ENCODE results near the gene STK16.
"Not testable (repeated sequence)": the region's sequence is repeated elsewhere in the genome, so short reads cannot be mapped to it uniquely, and the experiment has no call there.

Gene STK16

GRCh38 chr2:219272356-219272755 lies 27.1 kb downstream of the STK16 start:
- DNase-seq = no peak

DNA sequence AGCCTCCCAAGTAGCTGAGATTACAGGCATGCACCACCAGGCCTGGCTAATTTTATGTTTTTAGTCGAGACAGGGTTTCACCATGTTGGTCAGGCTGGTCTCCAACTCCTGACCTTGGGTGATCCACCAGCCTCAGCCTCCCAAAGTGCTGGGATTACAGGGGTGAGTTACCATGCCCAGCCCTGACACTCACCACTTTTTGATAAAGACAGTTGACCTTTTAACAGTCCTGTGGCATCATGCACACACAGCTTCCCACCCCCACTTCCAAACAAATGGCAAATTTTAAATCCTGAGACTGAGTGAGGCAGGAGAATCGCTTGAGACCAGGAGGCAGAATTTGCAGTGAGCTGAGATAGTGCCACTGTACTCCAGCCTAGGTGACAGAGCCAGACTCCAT lies 27.7 kb downstream of the STK16 start:
- DNase-seq = no peak

DNA sequence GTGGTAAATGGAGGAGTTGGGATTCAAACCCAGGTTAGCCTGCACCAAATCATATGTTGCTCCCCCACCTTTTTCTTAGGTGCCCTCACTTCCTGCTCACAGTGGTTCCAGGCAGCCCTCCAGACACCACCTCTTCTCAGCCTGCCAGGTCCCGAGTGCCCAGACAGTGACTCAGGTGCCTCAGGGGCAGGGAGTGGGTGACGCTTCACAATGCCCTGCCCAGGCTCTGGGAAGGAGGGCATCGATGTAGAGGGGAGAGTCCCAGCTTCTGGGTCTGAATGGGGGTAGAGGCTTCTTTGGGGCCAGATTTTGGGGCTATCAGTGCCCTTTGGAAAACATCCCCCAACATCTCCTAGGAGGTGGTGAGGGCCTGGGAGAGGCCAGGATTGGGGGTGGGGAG lies 28.7 kb downstream of the STK16 start:
- peak; percentile 44 for DNase-seq

DNA sequence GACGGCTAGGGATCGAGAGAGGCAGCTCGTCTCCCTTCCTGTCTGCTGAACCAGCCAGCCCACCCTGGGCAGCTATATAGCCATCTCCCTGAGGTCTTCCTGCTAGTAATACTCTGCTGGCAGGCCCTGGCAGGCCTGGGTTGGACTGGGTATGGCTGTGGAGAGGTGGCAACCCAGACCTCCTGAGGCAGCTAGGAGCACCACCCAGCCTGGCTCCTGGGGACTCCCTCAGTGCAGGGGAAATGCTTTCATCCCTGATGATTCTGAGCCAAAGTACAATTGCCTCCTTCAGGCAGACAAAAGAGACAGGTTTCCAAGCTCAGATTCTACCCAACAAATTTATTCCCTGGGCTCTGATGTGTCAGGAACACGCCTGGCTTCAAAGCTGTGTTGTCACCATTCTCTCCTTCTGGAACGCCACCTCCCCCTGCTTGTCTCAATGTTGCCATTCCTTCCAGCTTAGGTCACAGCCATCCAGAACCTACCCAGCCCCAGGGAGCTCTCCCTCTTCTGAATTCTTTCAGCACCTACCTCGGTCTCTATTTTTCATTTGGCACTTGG lies 29.2 kb downstream of the STK16 start:
- peak; percentile 44 for DNase-seq

- peak; percentile 43 for DNase-seq
These were observed 32.7 kb downstream of the STK16 start for GRCh38 chr2:219277703-219278654.

DNA sequence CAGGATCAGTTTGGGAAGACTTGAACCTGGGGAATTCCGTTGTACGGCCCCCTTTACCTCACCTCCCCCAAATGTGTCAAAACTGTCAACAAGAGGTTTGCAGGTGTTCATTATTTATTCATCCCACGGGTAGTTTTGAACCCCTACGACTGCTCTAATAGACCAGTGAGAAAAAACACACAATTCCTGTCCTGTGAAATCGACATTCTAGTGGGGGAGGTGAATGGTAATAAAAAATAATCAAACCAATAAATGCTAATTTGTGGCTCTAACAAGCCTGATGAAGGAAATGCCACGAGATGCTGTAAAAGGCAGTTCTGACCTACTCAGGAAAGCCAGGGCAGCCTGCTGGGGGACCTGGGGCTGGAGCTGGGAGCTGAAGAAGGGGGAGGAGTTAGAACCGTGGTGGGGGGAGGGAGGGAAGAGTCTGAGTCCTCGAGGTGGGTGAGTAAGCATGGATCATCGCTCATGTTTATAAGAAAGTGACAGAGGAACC lies 33.4 kb downstream of the STK16 start:
- DNase-seq = no peak

DNA sequence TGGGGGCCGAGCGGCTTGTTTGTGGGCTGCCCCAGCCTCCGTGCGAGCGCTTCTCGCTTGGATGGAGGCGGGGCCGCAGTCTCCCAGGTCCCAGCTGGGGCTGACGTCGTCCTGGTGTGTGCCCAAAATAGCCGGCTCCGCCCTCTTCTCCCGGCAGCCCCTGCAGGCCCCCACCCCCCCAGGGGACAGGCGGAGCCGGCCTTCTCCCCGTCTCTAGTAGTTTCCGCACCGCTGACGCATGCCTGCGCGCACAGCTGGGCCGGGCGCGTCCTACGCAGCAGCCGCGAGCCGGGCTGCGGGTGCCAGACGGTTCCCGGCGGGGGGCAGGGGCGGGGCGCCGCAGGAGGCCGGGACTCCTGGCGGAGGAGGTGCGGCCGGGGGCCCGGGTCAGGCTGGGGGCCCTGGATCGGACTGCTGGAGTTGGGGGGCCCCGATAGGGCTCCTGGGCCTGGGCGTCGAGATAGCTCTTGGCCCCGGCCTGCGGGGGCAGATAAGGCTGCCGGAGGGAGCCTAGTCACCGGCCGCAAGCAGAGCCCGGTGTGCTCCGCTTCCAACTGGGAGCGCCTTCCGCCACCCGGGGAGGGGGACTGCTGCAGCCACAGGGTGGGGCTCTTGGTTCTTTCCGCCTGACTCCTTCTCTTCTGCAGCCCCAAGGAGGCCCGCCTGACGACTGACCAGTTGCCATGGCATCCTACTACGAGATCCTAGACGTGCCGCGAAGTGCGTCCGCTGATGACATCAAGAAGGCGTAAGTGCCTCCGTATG lies 34.1 kb downstream of the STK16 start, which contains the start of gene DNAJB2:
DNAJB2 (plus strand) TSS at position 216 of the 765 bp plus-strand sequence; CDS start at position 684, 468 bp downstream.
- DNase-seq = peak; percentile 98

DNA sequence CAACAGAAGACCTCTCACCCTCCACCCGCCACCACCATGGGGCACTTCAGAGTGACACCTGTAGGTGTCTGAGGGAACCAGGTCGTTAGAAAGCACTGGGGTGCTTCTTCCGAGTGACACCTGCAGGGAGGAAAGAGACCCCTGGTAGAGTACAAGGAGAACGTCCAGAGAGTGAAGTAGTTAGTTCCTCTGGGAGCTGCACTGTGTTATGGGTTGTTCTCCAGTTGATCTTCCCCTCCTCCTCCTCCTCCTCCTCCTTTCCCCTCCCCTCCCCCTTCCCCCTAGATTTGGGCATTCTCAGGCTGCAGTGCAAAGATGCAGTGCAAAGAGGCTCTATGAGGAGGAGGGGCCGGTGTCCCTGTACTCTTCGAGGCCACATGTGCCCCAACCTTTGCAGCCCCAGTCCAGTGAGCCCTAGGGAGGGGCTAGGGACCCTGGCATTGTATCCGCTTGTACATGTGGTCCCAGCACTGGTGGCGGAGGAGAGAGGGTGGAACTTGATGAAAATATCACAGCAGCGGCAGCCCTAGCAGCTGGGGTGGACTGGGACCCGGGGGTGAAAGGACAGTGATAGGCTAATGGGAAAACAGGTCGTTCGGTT lies 34.7 kb downstream of the STK16 start:
- no peak for DNase-seq

DNA sequence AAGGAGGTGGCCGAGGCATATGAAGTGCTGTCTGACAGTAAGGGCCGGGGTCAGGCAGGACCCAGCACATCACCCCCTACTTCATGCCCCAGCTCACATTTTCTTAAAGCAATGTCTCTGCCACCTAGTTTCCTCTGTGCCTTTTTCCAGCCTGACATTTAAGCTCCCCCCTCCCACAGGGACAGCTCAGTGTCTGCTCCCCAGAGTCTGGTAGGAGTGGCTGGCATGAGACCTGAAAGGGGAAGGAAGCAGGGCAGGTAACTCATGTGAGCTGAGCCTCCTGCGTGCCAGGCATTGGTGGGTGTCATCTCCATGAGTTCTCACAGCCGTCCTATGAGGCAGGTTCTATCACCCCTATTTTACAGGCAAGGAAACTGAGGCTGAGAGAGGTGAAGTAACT lies 35.4 kb downstream of the STK16 start:
- no peak for DNase-seq

- no peak for DNase-seq
These were observed 36.3 kb downstream of the STK16 start for GRCh38 chr2:219281588-219281987.

DNA sequence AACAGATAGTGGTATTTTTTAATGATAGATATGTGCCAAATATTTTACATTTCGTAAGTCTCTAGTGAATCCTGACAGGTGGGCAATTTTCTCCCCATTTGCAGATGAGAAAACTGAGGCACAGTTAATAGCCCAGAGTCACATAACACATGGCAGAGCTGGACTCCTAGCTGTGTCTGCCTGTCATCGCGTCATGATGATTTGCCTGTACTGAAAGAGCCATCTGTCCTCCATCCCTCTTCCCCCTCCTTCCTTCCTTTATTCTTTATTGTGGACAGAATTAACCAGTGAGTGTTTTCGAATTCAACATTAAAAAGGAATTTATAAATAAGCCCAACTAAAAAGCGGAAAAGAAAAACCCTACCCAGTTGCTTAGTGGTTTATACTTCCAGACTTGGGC lies 37.1 kb downstream of the STK16 start:
- no peak for DNase-seq

- DNase-seq = no peak
These were observed 37.8 kb downstream of the STK16 start for GRCh38 chr2:219282943-219283581.

- no peak for DNase-seq
These were observed 39.5 kb downstream of the STK16 start for GRCh38 chr2:219284501-219285372.

- DNase-seq = no peak
These were observed 40.1 kb downstream of the STK16 start for GRCh38 chr2:219285373-219285735.

DNA sequence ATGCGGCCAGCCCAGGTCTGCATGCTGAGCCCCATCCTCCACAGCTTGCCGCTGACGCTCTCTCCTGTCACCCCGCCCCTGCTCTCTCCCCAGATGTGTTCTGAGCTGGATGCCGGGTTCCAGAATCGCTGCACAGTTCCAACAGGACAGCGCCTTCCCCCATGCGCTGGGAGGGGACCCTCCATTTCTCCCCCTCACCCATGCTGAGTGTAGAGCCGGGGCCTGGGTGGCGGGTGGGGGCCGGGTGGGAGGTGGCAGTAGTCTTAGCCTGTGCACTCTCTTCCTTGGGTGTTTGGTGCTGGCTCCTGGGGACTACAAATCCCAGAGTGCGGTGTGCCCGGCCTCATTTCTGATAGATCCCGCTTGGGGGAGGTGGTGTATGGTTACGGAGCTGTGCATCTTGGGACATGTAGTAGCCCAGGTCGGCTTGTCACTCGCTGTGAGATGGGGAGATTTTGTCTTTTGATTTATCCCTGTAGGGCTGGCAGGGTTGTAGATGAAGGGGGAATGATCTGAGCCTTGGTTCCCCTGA lies 40.7 kb downstream of the STK16 start:
- no peak for DNase-seq

GRCh38 chr2:219286436-219287115 lies 41.3 kb downstream of the STK16 start:
- no peak for DNase-seq

DNA sequence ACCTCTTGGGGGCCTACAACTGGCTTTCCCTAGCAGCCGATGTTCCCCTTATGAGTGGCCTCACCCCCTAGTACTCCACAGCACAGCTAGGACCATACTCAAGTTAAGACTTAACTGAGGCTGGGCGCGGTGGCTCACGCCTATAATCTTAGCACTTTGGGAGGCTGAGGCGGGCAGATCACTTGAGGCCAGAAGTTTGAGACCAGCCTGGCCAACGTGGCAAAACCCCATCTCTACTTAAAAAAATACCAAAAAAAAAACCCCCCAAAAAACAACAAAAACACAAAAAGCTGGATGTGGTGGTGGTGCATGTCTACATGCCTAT lies 41.8 kb downstream of the STK16 start:
- not testable (repeated sequence) for DNase-seq

DNA sequence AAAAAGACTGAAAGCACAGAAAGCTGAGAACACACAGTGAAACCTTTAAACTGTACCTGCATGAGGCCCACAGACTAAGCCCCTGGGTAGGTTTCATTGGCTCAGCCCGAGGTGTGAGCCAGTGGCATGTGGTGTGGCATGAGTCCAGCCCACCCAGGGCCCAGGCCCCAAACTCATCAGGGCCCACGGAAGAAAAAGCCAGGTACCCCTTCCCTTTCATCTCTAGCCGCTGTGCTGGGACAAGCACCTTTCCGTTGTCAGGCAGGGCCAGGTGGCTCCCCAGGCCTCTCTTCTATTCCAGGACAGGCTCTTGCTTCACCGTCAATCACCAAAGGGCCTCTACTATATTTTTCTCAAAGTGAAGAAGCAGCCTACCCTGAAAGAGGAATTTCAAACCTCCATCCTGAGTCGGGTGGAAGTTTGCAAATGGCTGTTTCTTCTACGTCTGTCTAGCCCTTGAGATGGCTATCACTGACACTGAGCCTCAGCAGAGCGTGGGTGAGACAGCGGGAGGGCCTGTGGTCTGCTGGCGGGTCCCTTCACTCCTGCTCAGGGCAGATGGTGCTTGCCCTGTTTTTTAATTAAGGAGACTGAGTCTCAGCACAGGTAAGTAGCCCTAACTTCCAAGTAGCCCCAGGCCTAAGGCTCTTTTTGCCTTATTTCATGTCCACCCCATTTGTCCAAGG lies 42.4 kb downstream of the STK16 start:
- no peak for DNase-seq

DNA sequence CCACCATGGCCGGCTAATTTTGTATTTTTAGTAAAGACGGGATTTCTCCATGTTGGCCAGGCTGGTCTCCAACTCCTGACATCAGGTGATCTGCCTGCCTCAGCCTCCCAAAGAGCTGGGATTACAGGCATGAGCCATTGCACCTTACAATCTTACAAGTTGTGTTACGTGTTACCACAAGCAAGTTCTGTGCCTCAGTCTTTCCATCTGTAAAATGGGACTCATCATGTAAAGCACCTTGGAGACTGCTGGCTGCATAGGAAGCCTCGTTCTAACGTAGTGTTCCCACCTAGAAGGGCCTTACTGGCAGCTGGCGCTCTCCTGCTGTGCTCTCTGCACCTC lies 43.9 kb downstream of the STK16 start:
- DNase-seq = no peak
